HG03457 (cell line): Measurements from ENCODE around the gene LAMTOR1.
A peak's percentile ranks its signal among the peaks of the same experiment; 100 is the strongest.

ENCODE experiments used
- ATAC-seq: cut with Tn5 transposase; IDR thresholded peaks from one replicate; pipeline ENCODE4 v1.9.1; 2021; ENCODE audit warnings: moderate number of reproducible peaks; ENCODE audit not compliant: unreplicated experiment

Gene LAMTOR1

DNA sequence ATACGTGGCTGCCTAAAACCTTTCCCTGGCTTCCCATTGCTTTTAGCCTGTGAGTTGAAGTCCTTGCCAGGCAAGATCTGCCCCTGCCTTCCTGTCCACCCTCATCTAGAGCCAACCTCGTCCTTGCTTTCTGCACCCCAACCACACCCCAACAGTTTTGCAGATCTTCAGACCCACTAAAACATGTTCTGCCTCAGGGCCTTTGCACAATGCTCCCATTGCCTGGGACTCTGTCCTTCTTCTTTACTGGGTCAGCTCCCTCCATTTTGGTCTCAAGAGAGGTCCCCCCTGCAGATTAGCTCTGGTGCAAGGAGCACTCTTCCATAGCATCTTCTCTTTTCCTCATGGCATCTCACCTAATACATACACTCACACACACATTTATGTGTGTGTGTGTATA, 17.8 kb upstream of the LAMTOR1 start:
- ATAC-seq, result no peak

DNA sequence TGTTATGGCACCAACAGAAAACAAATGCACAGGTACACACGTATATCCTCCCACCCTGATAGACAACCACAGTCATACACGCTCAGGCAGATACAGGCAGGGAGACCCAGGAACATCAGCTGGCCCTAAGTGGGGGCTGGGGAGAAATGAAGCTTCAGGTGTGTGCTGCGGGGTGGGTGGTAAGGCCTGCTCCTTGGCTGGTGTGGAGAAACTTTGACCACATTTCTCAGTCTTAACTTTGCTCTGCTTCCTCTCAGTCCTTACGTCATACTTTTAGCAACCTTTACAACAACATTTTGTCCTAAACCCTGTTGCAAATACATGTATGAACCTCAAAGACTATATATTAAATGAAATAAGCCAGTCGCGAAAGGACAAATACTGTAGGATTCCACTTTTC, 16.1 kb upstream of the LAMTOR1 start:
- no peak for ATAC-seq

DNA sequence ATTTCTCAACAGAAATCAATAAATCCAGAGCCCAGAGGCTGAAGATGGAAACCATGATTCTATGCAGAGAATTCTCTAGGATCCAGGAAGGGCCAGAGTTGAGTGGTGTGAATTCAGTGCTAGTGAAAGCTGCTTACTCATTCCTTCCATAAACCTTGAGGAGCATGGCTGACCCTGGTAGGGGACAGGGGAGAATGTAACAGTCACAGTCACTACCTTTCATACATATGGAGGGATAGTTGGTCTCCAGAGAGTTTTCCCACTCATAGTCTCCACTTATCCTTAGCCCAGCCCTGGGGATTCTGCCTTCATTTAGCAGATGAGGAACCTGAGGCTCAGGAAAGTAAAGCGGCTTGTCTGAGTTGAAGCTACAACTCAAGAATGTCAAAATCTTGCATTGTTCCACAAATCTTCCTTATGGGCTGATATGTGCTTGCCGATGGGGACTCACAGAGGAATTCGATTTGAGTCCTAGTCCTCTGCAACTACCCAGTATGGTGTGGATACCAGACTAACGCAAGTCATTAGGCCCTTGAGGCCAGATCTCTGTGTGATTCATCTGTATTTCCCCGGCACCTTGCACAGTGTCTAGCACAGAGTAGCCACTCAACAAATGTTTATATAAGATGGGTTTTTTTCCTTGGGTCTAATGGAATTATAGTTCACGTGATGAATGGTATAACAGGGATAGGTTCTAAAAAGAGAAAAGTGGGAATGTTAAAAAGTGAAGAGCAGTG, 13.1 kb upstream of the LAMTOR1 start:
- no peak for ATAC-seq

DNA sequence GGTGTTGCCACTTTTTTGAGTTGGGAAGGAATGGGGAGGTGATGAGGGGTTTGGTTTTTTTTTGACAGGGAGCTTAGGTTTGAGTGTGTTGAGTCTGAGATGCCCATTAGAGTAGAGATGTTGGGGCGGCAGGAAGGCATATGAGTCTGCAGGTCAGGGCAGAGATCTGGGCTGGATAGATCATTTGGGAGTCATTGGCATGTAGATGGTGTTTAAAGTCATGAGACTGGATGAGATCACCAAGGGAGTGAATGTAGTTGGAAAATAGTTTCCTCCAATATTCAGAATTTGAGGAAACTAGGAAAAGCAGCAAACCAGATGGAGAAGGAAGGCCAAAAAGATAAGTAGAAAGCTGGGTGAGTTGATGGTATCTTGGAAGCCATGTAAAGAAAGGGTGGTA, 11.5 kb upstream of the LAMTOR1 start:
- no peak for ATAC-seq

DNA sequence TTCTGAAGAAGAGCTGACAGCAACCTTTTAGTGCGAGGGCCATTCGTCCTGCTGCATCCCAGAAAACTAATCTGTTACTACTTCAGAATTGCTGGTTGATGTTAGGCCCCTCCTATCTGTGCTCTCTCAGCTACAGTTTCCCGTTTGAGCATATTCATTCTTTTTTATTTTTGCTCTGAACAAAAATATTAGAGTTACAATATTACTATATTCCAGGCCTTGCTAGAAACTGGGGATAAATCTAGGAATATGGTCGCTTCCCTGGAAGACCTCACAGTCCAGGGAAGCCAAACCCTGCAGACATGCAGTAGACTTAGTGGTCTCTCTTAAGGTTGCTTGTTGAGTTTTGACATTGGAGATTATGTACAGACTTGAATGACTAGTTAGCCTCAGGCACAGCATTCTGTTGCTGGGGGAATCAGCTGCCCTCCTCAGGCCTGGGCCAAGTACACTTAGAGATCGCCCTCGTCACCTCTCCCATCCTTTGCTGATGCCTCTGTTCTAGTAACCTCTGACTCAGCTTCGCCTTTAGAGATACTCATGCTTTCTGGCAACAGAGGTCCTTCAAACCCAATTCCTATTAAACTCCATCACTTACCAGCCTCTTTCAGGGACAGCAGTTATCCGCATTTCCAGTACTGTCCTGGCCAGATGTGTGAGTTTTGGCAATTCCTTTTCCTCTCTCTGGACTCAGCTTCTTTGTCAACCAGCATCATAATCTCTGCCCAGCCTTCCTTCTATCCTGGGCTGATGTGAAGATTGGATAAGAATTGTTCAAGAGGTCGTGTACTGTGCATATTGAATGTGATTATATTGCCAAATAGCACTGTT, 10.1 kb upstream of the LAMTOR1 start:
- ATAC-seq, result no peak

DNA sequence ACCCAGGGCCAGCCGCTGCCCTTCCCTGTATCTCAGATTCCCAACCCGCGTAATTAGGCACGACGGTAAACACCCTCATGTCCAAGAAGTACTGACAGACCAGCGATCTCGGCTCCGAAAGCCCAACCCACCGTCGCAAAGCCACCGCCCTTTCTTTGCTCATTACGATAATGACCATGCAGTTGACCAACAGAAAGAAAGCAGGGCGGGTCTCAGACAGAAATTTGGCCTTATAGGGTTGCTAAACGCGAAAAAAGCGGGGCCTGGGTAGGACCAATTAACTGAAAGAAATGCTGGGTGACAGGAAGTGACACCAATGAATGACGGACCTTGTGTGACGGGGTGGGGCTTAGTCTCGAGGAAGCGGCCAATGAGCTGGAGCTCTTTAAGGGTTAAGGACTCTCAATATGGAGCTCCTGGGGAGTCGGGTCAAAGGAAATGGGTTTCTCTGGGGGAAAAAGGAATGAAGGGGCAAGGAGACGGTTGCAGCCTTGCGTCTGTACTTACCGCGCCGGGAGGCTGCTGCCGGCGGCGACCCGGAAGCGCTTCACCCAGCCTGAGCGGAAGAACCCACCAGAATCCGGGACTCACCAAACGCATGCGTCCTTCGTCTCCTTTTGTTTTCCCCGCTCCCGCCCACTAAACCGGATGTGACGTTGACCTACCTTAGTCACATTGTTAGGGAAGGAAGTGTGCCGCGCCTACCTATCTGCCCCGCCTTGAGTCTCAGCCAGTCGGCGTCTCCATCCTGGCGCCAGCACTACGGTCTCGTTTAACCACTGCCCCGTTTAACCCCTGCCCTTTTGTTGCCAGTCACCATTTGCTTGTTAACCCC, 9.3 kb upstream of the LAMTOR1 start, which contains the start of gene ANAPC15:
Gene ANAPC15, minus strand, starts transcription at position 553 of the 835 bp plus-strand sequence. CDS start 1,419 bp downstream, outside the sequence.
- ATAC-seq, result peak; percentile 78

DNA sequence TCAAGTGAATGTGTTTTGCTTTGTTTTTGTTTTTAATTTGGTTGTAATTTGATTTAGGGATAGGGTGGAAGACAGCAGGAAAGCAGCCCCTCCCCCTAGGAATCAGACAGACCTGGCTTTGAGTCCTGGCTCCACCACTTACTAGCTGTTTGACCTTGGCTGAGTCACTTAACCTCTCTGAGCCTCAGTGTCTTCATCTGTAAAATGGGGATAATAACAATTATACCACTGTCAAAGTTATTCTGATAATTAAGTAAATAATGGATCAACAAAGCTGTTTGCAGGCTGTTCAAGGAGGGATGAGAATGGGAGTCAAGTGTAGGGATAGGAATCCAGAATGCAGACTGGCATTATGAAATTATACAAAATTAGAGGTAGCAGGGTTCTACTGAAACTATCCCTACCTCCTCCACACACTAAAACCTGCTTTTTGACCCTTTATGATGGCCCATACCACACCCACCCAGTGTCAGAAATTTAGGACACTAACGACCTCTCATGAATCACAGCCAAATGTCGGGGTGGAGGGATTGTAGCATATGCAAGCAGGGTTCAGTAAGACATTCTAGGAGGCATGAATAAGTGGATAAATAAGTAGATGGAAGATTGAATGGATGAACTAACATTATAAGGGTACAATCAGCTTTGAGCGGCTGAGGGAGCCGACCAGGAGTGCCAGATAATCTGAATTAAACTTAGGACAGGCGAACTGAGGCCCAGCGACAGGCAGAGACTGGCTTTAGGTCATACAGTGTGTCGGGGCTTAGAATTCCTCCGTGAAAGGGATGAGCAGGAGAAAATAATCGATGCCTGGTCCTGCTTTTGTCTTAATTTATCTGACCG, 8.4 kb upstream of the LAMTOR1 start:
- ATAC-seq, result no peak

DNA sequence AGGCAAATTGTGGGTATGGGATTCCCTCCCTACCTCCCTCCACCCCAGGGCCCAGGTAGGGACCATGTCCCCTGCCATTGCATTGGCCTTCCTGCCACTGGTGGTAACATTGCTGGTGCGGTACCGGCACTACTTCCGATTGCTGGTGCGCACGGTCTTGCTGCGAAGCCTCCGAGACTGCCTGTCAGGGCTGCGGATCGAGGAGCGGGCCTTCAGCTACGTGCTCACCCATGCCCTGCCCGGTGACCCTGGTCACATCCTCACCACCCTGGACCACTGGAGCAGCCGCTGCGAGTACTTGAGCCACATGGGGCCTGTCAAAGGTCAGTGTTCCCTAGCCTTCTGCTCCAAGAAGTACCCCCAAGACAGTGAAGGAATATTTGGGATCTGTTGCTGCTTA, 2.8 kb upstream of the LAMTOR1 start, which contains the start of gene TOMT:
Gene TOMT, plus strand, starts transcription at position 37 of the 400 bp plus-strand sequence. Its CDS starts 28 bp downstream, at position 65.
- no peak for ATAC-seq

DNA sequence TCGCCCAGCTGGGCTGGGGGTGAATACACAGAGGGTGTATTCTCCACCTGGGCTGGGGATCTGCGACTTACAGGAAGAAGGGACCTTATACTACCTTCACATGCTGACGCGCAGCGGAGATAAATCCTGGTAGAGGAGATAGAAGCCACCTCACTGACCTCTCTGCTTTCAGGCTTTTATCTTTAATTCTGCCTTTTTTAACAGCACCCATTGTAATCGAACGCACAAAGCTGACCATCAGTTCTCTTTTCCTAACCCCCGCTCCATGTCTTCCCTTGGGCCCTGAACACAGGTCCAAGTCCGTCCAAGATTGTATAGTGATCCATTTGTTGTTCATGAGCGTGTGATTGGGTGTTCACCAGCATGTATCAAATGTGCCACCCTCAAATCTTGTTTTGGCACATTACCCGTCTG, 664 bp upstream of the LAMTOR1 start:
- ATAC-seq, result no peak

DNA sequence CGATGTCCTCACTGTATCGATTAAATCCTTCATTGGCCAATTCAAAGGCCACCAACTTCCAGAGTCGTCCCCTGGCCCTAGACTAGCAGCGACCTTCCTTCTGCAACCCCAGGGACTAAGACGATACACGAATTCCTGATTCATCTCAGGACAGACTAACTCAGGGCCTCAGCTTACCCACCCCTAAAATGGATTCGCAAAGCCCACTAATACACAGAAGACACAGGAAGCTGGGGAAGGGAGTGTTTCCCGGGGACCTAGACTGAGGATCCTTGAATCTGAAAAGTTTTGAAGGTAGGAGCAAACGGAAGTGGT, 509 bp downstream of the LAMTOR1 start:
- ATAC-seq, result no peak

DNA sequence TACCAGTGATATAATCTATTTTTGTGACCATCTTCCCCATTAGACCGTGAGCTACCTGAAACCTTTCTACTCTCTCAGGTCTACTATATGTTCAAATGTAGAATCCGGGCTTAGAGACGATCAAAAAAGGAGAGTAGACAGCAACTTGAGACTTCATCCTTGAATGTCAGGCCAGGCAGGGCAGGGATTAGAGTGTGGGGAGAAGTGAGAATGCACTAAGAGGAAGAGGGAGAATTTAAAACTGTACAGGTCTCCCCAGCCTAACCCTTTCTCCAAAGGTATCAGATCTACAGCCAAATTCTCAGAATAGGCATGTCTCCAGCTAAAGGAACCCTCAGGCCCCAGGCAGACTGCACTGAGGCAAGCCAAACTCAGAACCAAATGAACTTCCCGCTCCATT, 935 bp downstream of the LAMTOR1 start:
- ATAC-seq, result no peak

DNA sequence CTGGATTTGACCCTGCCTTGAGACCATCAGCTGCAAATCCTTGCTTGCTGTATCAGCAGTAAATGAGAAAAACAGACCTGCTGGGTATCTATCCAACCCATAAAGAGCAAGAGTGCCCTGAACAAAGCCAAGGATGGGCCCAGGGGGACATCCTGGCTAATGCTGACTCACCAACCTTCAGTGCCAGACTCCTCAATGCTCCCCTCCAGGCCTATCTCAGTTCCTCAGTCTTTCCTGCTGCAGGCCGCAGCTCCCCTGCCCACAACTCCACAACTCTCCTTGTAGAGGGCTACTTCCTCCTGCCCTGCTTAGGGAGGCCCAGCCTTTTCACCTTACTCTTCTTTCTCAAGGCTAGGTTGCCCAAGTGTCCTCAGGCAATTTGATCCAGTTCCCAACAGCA, 2.6 kb downstream of the LAMTOR1 start:
- ATAC-seq, result no peak

DNA sequence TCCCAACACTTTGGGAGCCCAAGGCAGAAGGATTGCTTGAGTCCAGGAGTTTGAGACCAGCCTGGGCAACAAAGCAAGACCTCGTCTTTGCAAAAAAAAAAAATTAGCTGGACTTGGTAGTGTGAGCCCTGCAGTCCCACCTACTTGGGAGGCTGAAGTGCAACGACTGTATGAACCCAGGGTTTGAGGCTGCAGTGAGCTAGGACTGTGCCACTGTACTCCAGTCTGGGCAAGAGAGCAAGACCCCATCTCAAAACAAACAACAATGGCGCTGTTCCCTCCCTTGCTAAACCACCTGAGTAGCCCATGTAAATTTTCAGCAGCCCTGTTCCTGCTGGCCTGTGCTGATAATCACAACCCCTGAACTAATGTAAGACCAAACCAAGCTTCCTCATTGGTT, 3.1 kb downstream of the LAMTOR1 start:
- ATAC-seq, result no peak

DNA sequence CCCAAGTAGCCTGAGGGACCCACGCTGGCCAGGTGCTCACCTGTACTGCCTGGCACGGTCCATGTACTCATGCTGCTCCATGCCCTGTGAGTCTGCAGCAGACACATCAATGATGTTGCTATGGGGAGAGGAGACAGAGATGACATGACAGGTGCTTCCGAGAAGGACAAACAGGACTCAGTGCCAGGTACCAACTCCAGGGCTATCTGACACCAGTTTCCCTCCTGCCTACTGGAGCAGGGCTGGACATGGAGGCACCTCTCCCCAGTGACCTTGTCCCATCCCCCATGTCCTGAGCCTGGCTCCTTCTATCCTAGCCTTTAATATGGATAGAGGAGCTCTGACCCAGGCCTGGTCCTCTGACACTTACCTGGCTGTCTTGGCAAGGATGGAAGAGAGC, 4.4 kb downstream of the LAMTOR1 start:
- ATAC-seq, result no peak

DNA sequence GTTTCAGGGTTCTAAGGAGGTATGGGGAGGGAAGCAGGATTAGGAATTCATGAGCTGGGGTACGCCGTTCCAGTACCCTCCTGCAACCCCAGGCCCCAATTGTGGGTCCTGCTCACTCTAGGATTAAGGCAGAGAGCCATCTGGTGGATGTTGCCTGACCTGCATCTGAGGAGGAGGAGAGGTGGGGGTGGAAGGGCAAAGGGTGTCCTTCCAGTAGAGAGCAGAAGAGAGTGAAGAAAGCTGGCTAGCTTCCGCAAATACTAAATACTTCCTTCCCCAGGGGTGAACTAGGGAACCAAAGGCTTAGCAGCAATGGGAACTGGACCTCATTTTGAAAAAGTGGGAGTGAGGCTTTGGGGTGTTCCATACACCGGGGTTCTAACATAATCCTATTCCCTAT, 11.8 kb downstream of the LAMTOR1 start:
- no peak for ATAC-seq

DNA sequence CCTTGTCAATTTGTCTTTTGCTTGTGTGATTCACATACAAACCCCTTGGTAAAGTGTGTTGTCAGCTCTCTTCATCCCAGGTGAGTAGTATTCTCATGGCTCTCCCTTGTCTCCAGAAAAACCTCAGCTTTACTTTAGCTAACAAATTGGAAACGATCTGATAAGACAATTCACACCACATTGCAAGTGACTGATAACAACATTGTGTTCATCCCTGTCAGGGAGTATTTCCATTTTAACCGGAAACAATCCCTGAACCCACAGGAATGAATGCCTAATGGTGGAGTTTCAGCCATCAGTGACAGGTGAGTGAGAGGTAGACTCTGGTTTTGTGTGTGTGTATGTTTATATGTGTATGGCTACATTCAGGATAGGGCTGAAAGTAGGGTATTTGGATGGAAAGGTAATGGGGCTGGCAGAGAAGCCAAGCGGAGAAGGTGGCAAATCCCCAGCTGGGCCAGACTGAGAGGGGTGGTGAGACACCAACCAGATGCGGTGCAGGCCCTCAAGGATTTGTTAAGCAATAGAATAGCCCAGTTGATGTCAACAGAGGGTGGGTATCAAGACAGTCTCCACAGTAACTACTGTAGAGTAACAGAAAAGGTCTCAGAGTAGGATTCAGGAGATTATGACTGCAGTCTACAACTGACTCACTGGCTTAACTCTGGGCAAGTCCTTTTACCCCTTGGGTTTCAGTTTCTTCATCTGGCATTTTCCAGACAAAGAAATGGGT, 14.9 kb downstream of the LAMTOR1 start:
- no peak for ATAC-seq

DNA sequence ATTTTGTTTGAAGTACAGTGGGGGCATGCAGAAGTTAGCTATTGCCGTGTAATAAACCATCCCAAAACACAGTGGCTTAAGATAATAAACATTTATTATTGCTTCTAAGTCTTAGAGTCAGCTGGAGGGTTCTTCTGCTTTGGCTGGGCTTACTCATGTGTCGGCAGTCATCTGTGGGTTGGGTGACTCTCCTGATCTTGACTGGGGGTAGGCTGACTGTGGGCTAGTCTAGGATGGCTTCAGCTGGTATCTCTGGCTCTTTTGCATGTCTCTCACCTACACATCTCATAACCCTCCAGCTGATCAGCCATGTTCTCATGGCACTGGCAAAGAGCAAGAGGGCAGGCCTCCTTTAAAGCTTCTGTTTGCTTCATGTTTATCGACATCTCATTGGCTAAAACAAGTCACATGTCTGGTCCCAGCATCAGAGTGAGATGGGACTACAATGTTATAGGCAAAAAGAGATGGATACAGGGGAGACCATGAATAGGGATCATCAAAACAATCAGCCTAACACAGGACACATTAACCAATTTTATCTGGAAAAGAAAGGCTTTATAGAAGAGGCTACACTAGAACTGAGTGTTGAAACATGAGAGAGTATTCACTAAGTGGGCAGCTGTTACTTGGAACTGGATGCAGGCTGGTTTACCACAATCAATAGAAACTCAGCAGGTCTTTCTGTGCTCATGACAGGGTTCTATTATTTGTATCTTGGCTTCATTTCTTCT, 17.3 kb downstream of the LAMTOR1 start:
- ATAC-seq, result no peak

DNA sequence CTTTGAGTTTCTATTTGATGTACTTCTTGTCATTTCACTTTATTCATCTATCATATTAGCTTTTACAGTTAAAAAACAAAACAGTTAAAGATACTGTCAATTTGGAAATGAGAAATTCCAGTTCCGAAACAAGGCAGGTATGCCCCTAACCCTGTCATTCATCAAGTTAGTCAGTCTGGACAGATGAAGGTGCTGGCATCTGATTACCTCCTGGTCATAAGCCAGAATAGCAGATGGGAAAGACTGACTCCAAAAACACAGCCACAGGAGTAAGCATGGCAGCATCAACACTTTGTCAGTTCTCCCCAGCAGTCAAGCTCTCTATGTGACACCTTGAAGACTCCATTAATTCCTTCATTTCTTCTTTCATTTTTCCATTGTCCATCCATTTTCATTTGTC, 18.1 kb downstream of the LAMTOR1 start:
- no peak for ATAC-seq

DNA sequence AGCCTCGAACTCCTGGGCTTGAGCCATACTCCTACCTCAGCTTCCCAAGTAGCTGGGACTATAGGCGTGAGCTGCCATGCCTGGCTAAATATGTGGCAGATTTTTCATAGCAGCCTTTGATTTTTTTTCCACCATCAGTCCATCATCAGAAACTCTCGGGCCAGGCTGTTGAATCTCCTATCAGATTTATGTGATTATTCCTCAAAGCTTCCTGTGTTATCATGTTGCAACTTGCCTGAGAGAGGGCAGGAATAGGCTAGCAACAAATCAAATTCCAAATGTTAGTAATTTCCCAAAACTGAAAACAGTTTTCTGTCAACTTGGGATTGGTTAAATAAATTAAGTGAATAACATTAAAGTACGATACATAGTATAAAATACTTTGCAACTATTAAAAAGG, 19.0 kb downstream of the LAMTOR1 start:
- ATAC-seq, result no peak
